GM12891 (cell line): ENCODE results near the gene MRPL43.

Source experiments
- PAX5 ChIP-seq: IDR thresholded peaks from 2 replicates; pipeline ENCODE4 v1.6.1; 2011; ENCODE audit warnings: low read length, moderate library complexity, mild to moderate bottlenecking; ENCODE audit not compliant: insufficient read depth, severe bottlenecking
- POLR2A ChIP-seq: IDR thresholded peaks from 2 replicates; pipeline ENCODE4 v1.6.1; 2011; ENCODE audit warnings: low read depth, low read length, control low read depth
- POLR2AphosphoS5 ChIP-seq: IDR thresholded peaks from 2 replicates; pipeline ENCODE4 v1.6.1; 2011; ENCODE audit warnings: low read depth, low read length, control low read depth
- POU2F2 ChIP-seq: IDR thresholded peaks from 2 replicates; pipeline ENCODE4 v1.6.1; 2011; ENCODE audit warnings: low read depth, mild to moderate bottlenecking, control low read depth, low read length, moderate library complexity
- SPI1 ChIP-seq: IDR thresholded peaks from 2 replicates; pipeline ENCODE4 v1.6.1; 2011; ENCODE audit warnings: low read depth, low read length, control low read depth
- TAF1 ChIP-seq: IDR thresholded peaks from 2 replicates; pipeline ENCODE4 v1.6.1; 2011; ENCODE audit warnings: low read depth, low read length, control low read depth

DNA sequence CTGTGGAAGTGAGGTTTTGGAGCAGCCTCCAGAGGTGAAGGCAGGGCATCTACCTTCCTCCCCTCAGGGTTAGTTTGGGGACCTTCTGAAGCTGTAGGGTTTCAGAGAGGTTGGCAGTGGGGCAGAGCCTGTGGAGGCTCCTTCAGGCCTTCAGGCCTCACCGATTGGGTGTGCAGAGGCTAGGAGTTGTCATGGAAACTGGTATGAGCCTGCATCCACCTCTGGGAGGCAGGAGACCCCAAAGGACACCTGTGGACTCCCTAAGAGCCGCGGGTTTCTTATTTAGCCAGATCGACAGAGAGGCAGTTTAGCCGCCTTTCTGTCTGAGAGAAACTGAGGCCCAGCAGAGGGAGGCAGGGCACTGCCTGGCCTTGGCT, 14.3 kb upstream of the MRPL43 start:
- TF ChIP-seq POLR2A (no peak), POLR2AphosphoS5 (no peak), TAF1 (no peak), POU2F2 (no peak), SPI1 (no peak), PAX5 (no peak)
